DND-41 (cell line): ENCODE measurements around the gene ZNF536.

Experiments used
- ATAC-seq: fragments of 200-7000 bp; cut with Tn5 transposase; 3 replicates; pipeline ENCODE4 v1.9.1; 2021; ENCODE audit warnings: low read depth; ENCODE audit not compliant: insufficient read depth
- DNase-seq: peaks from one replicate; pipeline ENCODE4 v3.0.0-alpha.2; 2020
- H2AFZ ChIP-seq: 2 replicates; pipeline ENCODE4 v1.6.0; 2012; ENCODE audit warnings: low read depth, low read length
- H3K27ac ChIP-seq: 2 replicates; pipeline ENCODE4 v1.5.1; 2012; ENCODE audit warnings: low read length, inconsistent platforms
- H3K27me3 ChIP-seq: fragments of 200-600 bp; sonication (generic); 2 replicates; pipeline ENCODE4 v1.6.0; 2012; ENCODE audit warnings: low read length, mild to moderate bottlenecking, inconsistent platforms; ENCODE audit not compliant: insufficient read depth, poor library complexity
- H3K36me3 ChIP-seq: 2 replicates; pipeline ENCODE4 v1.5.1; 2012; ENCODE audit warnings: low read length, inconsistent platforms; ENCODE audit not compliant: insufficient read depth
- H3K4me1 ChIP-seq: 2 replicates; pipeline ENCODE4 v1.5.1; 2012; ENCODE audit warnings: mild to moderate bottlenecking, low read length; ENCODE audit not compliant: insufficient read depth
- H3K4me2 ChIP-seq: 2 replicates; pipeline ENCODE4 v1.6.0; 2012; ENCODE audit warnings: mild to moderate bottlenecking, moderate library complexity, low read length, inconsistent platforms; ENCODE audit not compliant: insufficient read depth
- H3K4me3 ChIP-seq, 2 experiments: fragments of 200-600 bp in 1 of 2; shearing (Covaris generic) in 1 of 2; 2 replicates each; pipeline ENCODE4 v1.5.1; 2012 to 2016; ENCODE audit warnings: inconsistent platforms in 2 of 2, low read length in 2 of 2, mild to moderate bottlenecking in 2 of 2, low read depth in 1 of 2, moderate library complexity in 1 of 2
- H3K79me2 ChIP-seq: 2 replicates; pipeline ENCODE4 v1.6.0; 2012; ENCODE audit warnings: low read length, inconsistent platforms; ENCODE audit not compliant: insufficient read depth
- H3K9ac ChIP-seq: 2 replicates; pipeline ENCODE4 v1.6.0; 2012; ENCODE audit warnings: low read depth, mild to moderate bottlenecking, inconsistent platforms, low read length, moderate library complexity
- H3K9me3 ChIP-seq: 2 replicates; pipeline ENCODE4 v1.5.1; 2012; ENCODE audit warnings: low read length, moderate library complexity, mild to moderate bottlenecking, inconsistent platforms; ENCODE audit not compliant: insufficient read depth, severe bottlenecking
- H4K20me1 ChIP-seq: 2 replicates; pipeline ENCODE4 v1.6.0; 2012; ENCODE audit warnings: low read length; ENCODE audit not compliant: insufficient read depth
- EZH2 ChIP-seq: IDR thresholded peaks from 3 replicates; pipeline ENCODE4 v1.6.1; 2012; ENCODE audit warnings: borderline replicate concordance, low read depth, mild to moderate bottlenecking, moderate library complexity, low read length, inconsistent platforms; ENCODE audit not compliant: severe bottlenecking
- TF ChIP-seq, protein P1 (sequence below): IDR thresholded peaks from 2 replicates; pipeline ENCODE4 v1.5.1; 2012; ENCODE audit warnings: borderline replicate concordance, low read length, moderate library complexity, mild to moderate bottlenecking; ENCODE audit not compliant: poor library complexity, severe bottlenecking; ENCODE audit errors: extremely low read depth

The ZNF536 gene

DNA sequence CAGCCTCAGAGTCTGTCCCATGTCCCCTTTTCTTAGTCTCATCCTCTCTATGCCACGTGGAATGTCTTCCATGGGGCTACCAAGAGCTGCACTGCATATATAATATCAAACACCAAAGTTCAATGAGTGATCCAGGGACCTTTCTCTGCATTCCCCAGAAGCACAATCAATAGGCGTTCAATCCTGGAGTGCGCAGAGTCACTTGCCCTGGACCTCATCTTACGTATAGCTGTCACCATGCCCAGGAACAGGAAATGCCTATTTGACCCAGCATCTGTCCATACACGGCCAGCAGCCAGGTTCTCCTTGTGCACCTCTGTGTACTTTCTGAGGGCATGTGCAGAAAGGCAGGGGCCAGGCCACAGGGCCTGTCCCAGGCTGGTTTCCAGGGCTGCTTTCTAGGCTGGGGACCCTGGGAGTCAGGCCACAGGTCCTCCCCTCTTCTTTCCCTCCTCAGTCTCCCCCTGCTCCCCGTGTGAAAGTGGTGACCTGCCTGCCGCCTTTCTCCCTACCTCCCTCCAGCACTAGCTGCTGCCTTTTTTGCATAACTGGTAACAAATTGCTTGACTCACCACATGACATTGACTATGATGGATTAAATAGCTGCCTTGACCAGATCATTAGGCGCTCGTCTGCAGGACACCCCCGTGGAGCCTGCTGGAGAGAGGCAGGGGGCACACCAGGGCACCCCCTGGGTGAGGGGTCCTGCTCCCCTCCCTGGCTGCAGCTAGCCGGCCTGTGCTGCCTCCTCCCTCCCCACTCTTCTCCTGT lies 222.0 kb downstream of the ZNF536 start:
- Histone ChIP-seq H3K9ac (no peak overlapping the region), H3K9me3 (no peaks in the 10 kb centered on the region), H2AFZ (no peak overlapping the region), H3K4me2 (no peak overlapping the region), H3K36me3 (no peaks in the 10 kb centered on the region), H3K4me3 (no peak overlapping the region), H3K27ac (no peak overlapping the region), H3K4me1 (no peaks in the 10 kb centered on the region), H4K20me1 (no peaks in the 10 kb centered on the region), H3K79me2 (no peaks in the 10 kb centered on the region), H3K27me3 (no peaks in the 10 kb centered on the region)
- ATAC-seq = no peak
- no peak for TF ChIP-seq EZH2
- TF ChIP-seq, protein P1, sequence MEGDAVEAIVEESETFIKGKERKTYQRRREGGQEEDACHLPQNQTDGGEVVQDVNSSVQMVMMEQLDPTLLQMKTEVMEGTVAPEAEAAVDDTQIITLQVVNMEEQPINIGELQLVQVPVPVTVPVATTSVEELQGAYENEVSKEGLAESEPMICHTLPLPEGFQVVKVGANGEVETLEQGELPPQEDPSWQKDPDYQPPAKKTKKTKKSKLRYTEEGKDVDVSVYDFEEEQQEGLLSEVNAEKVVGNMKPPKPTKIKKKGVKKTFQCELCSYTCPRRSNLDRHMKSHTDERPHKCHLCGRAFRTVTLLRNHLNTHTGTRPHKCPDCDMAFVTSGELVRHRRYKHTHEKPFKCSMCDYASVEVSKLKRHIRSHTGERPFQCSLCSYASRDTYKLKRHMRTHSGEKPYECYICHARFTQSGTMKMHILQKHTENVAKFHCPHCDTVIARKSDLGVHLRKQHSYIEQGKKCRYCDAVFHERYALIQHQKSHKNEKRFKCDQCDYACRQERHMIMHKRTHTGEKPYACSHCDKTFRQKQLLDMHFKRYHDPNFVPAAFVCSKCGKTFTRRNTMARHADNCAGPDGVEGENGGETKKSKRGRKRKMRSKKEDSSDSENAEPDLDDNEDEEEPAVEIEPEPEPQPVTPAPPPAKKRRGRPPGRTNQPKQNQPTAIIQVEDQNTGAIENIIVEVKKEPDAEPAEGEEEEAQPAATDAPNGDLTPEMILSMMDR = no peak
- no peak for DNase-seq

DNA sequence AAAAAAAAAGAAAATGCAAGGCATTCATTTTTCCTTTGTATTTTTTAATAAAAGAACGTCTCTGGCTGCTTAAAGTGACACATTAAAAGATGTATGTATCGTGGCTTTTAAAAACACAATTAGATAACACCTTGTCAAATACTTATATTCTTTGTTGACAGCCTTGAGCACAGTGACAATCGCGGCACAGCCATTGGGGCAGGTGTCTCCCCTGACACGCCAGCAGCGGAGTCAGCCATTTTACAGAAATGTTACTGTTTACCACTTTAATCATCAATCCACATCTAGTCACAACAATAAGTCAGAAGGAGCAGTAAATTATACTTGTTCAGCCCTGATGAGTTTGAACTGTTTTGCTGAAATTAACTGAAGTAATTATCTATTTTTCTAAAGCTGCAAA lies 224.1 kb downstream of the ZNF536 start:
- TF ChIP-seq, protein P1 = no peak
- TF ChIP-seq EZH2 = no peak
- Histone ChIP-seq H3K79me2 (no peaks in the 10 kb centered on the region), H3K27ac (no peak overlapping the region), H3K4me1 (no peaks in the 10 kb centered on the region), H3K36me3 (no peaks in the 10 kb centered on the region), H3K4me2 (no peak overlapping the region), H4K20me1 (no peaks in the 10 kb centered on the region), H3K9ac (no peak overlapping the region), H3K27me3 (no peaks in the 10 kb centered on the region), H3K9me3 (no peaks in the 10 kb centered on the region), H2AFZ (no peak overlapping the region), H3K4me3 (no peak overlapping the region)
- DNase-seq (no peak), ATAC-seq (no peak)

DNA sequence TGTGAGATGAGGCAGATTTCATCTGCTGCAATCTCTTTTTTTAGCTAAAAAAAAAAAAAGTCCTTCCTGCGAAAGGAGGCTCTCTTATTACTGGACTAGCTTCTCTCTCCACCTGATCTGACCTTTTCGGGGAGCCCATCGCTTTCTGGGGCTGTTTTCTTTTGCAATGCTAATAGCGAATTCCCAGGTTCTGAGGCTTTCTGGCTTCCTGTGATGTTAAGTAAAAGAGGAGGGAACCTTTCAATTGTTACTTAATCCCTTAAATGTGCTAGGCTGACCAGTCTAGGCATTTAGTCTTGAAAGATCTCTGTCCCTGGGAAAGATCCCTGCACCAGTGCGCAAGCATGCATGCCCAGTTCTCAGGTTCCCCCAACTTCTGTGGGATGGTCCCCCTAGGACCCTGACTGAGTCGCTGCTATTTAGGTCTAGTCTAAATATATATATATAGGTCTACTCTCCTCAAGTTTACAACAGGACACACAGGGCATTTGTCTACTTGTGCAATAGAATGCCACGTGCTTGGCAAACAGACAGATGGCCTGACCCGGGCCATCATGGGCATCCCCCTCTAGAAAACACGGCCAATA lies 224.7 kb downstream of the ZNF536 start:
- Histone ChIP-seq H3K27ac (no peak overlapping the region), H3K27me3 (no peaks in the 10 kb centered on the region), H3K4me2 (no peak overlapping the region), H3K79me2 (no peaks in the 10 kb centered on the region), H4K20me1 (no peaks in the 10 kb centered on the region; the same call in 1 of the 2 replicates), H3K4me3 (no peak overlapping the region), H2AFZ (no peak overlapping the region), H3K9ac (no peak overlapping the region), H3K9me3 (no peaks in the 10 kb centered on the region), H3K36me3 (no peaks in the 10 kb centered on the region), H3K4me1 (no peaks in the 10 kb centered on the region)
- no peak for ATAC-seq
- no peak for DNase-seq
- TF ChIP-seq, protein P1 = no peak
- TF ChIP-seq EZH2 = no peak
